Measurements from ENCODE around the gene HSD17B1. TPM values are rescaled to one million over a fixed set of nuclear protein-coding genes. Genes with fewer than 3 reads are reported as not detected.

Gene HSD17B1
- total and polyA plus RNA-seq, 7 experiments from 2014 or later = 0.39 to 2.2 (median 1.4) TPM

- H3K36me3 ChIP-seq (ENCODE audit: control insufficient read depth in 2 of 3, insufficient read depth in 3 of 3, low read length in 3 of 3) = peaks cover 0 to 31% (median 0%) of the 10 kb centered on the region in 3 experiments
Observed at GRCh38 chr17:42512246-42512645, 40.5 kb upstream of the HSD17B1 start.

GRCh38 chr17:42512733-42513251 is 39.9 kb upstream of the HSD17B1 start:
- DNase-seq (no peak), ATAC-seq (no peak)
- Mint-ChIP-seq H3K9me3 (no peaks in the 10 kb centered on the region), H3K27ac (no peak overlapping the region), H3K36me3 (peaks cover 0 to 19% (median 13%) of the 10 kb centered on the region in 5 donors), H3K27me3 (no peaks in the 10 kb centered on the region), H3K4me1 (peaks cover 5 to 23% (median 6%) of the 10 kb centered on the region in 7 donors), H3K4me3 (no peak overlapping the region)
- no peaks in the 10 kb centered on the region for H3K27me3 ChIP-seq (ENCODE audit: control insufficient read depth in 2 of 2, insufficient read depth in 2 of 2, low read length in 2 of 2)
- intact Hi-C loops (cut with micrococcal nuclease) = no loop called here
- ChIA-PET CTCF (interaction anchor here (0.6 to 2.6 kb wide), 2 partner anchors 36 to 85 kb away, joined by 3 to 11 read pairs; no protein-coding TSS in a partner anchor), POLR2A (no interaction called here)
- H3K4me3 ChIP-seq (ENCODE audit: low read length) = no peak overlapping the region
- H3K4me1 ChIP-seq (ENCODE audit: control insufficient read depth in 2 of 2, insufficient read depth in 2 of 2, low read length in 2 of 2) = no peaks in the 10 kb centered on the region
- no peaks in the 10 kb centered on the region for H3K9me3 ChIP-seq (ENCODE audit: control insufficient read depth in 2 of 3, low read length in 3 of 3)
- H3K36me3 ChIP-seq (ENCODE audit: control insufficient read depth in 2 of 3, insufficient read depth in 3 of 3, low read length in 3 of 3) = peaks cover 0 to 28% (median 0%) of the 10 kb centered on the region in 3 experiments
- no peak overlapping the region for H3K27ac ChIP-seq (ENCODE audit: low read depth, low read length)

More at GRCh38 chr17:42512246-42512645, 40.5 kb upstream of the HSD17B1 start:
- H3K4me1 Mint-ChIP-seq = peaks cover 0 to 19% (median under 1%) of the 10 kb centered on the region in 7 donors
- POLR2A ChIA-PET = no interaction called here
- intact Hi-C loops (cut with micrococcal nuclease) = no loop called here
- Histone ChIP-seq H3K4me1 (ENCODE audit: control insufficient read depth in 2 of 2, insufficient read depth in 2 of 2, low read length in 2 of 2) (no peaks in the 10 kb centered on the region), H3K4me3 (ENCODE audit: low read length) (no peak overlapping the region), H3K27ac (ENCODE audit: low read depth, low read length) (no peak overlapping the region), H3K27me3 (ENCODE audit: control insufficient read depth in 2 of 2, insufficient read depth in 2 of 2, low read length in 2 of 2) (no peaks in the 10 kb centered on the region), H3K9me3 (ENCODE audit: control insufficient read depth in 2 of 3, low read length in 3 of 3) (no peaks in the 10 kb centered on the region)
- no peak for ATAC-seq
- DNase-seq = no peak
- no peak overlapping the region for H3K27ac Mint-ChIP-seq
- H3K4me3 Mint-ChIP-seq = no peak overlapping the region
- peaks cover under 1 to 19% (median 14%) of the 10 kb centered on the region in 5 donors for H3K36me3 Mint-ChIP-seq
- no peaks in the 10 kb centered on the region for H3K27me3 Mint-ChIP-seq
- CTCF ChIA-PET = no interaction called here
- no peaks in the 10 kb centered on the region for H3K9me3 Mint-ChIP-seq

- no peak for DNase-seq
- no peaks in the 10 kb centered on the region for H3K27me3 Mint-ChIP-seq
- peaks cover 0 to 20% (median 0%) of the 10 kb centered on the region in 3 experiments for H3K36me3 ChIP-seq (ENCODE audit: control insufficient read depth in 2 of 3, insufficient read depth in 3 of 3, low read length in 3 of 3)
- H3K4me3 ChIP-seq (ENCODE audit: low read length) = no peak overlapping the region
- H3K27ac Mint-ChIP-seq = peak overlapping the region in 1 of 9 donors; percentile 62
- ChIA-PET POLR2A (interaction anchor here (0.5 kb wide), 1 partner anchor 17 kb away, joined by 4 read pairs; no protein-coding TSS in a partner anchor), CTCF (interaction anchor here (0.6 to 2.6 kb wide), 4 partner anchors 16 to 86 kb away, joined by 3 to 11 read pairs (median 4); no protein-coding TSS in a partner anchor)
- H3K9me3 ChIP-seq (ENCODE audit: control insufficient read depth in 2 of 3, low read length in 3 of 3) = no peaks in the 10 kb centered on the region
- peaks cover 0 to 14% (median 8%) of the 10 kb centered on the region in 5 donors for H3K36me3 Mint-ChIP-seq
- no peaks in the 10 kb centered on the region for H3K4me1 ChIP-seq (ENCODE audit: control insufficient read depth in 2 of 2, insufficient read depth in 2 of 2, low read length in 2 of 2)
- no peak overlapping the region for H3K27ac ChIP-seq (ENCODE audit: low read depth, low read length)
- H3K9me3 Mint-ChIP-seq = no peaks in the 10 kb centered on the region
- intact Hi-C loops (cut with micrococcal nuclease) = no loop called here
- H3K4me1 Mint-ChIP-seq = peaks cover 5 to 21% (median 7%) of the 10 kb centered on the region in 7 donors
- H3K4me3 Mint-ChIP-seq = no peak overlapping the region
- ATAC-seq = no peak
- no peaks in the 10 kb centered on the region for H3K27me3 ChIP-seq (ENCODE audit: control insufficient read depth in 2 of 2, insufficient read depth in 2 of 2, low read length in 2 of 2)
Observed at GRCh38 chr17:42513686-42514085, 39.0 kb upstream of the HSD17B1 start.

- Mint-ChIP-seq H3K36me3 (peaks cover 0 to 11% (median 2%) of the 10 kb centered on the region in 5 donors), H3K4me3 (no peak overlapping the region), H3K27ac (no peak overlapping the region), H3K9me3 (no peaks in the 10 kb centered on the region), H3K4me1 (peaks cover 5 to 18% (median 7%) of the 10 kb centered on the region in 7 donors), H3K27me3 (no peaks in the 10 kb centered on the region)
- H3K36me3 ChIP-seq (ENCODE audit: control insufficient read depth in 2 of 3, insufficient read depth in 3 of 3, low read length in 3 of 3) = peaks cover 0 to 14% (median 0%) of the 10 kb centered on the region in 3 experiments
- ChIA-PET CTCF (interaction anchor here (0.5 to 2.6 kb wide), 9 partner anchors 16 to 193 kb away, joined by 3 to 11 read pairs (median 4); no protein-coding TSS in a partner anchor), POLR2A (interaction anchor here (0.5 kb wide), 1 partner anchor 16 kb away, joined by 4 read pairs; no protein-coding TSS in a partner anchor)
- no peaks in the 10 kb centered on the region for H3K27me3 ChIP-seq (ENCODE audit: control insufficient read depth in 2 of 2, insufficient read depth in 2 of 2, low read length in 2 of 2)
- H3K27ac ChIP-seq (ENCODE audit: low read depth, low read length) = no peak overlapping the region
- intact Hi-C loops (cut with micrococcal nuclease) = no loop called here
- DNase-seq (no peak), ATAC-seq (no peak)
- no peaks in the 10 kb centered on the region for H3K9me3 ChIP-seq (ENCODE audit: control insufficient read depth in 2 of 3, low read length in 3 of 3)
- H3K4me3 ChIP-seq (ENCODE audit: low read length) = no peak overlapping the region
- no peaks in the 10 kb centered on the region for H3K4me1 ChIP-seq (ENCODE audit: control insufficient read depth in 2 of 2, insufficient read depth in 2 of 2, low read length in 2 of 2)
Observed at GRCh38 chr17:42514279-42514678, 38.4 kb upstream of the HSD17B1 start.

GRCh38 chr17:42514867-42515266 is 37.9 kb upstream of the HSD17B1 start:
- Histone ChIP-seq H3K27me3 (ENCODE audit: control insufficient read depth in 2 of 2, insufficient read depth in 2 of 2, low read length in 2 of 2) (no peaks in the 10 kb centered on the region), H3K4me3 (ENCODE audit: low read length) (no peak overlapping the region), H3K9me3 (ENCODE audit: control insufficient read depth in 2 of 3, low read length in 3 of 3) (no peaks in the 10 kb centered on the region), H3K27ac (ENCODE audit: low read depth, low read length) (no peak overlapping the region), H3K4me1 (ENCODE audit: control insufficient read depth in 2 of 2, insufficient read depth in 2 of 2, low read length in 2 of 2) (no peaks in the 10 kb centered on the region), H3K36me3 (ENCODE audit: control insufficient read depth in 2 of 3, insufficient read depth in 3 of 3, low read length in 3 of 3) (peaks cover 0 to 12% (median 0%) of the 10 kb centered on the region in 3 experiments)
- Mint-ChIP-seq H3K4me1 (peaks cover 5 to 18% (median 7%) of the 10 kb centered on the region in 7 donors), H3K9me3 (no peaks in the 10 kb centered on the region), H3K36me3 (peaks cover 0 to 11% (median 0%) of the 10 kb centered on the region in 5 donors), H3K27me3 (no peaks in the 10 kb centered on the region), H3K4me3 (no peak overlapping the region), H3K27ac (no peak overlapping the region)
- POLR2A ChIA-PET = no interaction called here
- CTCF ChIA-PET = interaction anchor here (0.5 to 2.6 kb wide), 9 partner anchors 8 to 193 kb away, joined by 3 to 11 read pairs (median 4); no protein-coding TSS in a partner anchor
- ATAC-seq = no peak
- intact Hi-C loops (cut with micrococcal nuclease) = no loop called here
- no peak for DNase-seq

GRCh38 chr17:42517516-42517915 is 35.2 kb upstream of the HSD17B1 start:
- Histone ChIP-seq H3K36me3 (ENCODE audit: control insufficient read depth in 2 of 3, insufficient read depth in 3 of 3, low read length in 3 of 3) (peaks cover 0 to 24% (median 5%) of the 10 kb centered on the region in 3 experiments), H3K27me3 (ENCODE audit: control insufficient read depth in 2 of 2, insufficient read depth in 2 of 2, low read length in 2 of 2) (no peaks in the 10 kb centered on the region), H3K27ac (ENCODE audit: low read depth, low read length) (no peak overlapping the region), H3K4me1 (ENCODE audit: control insufficient read depth in 2 of 2, insufficient read depth in 2 of 2, low read length in 2 of 2) (no peaks in the 10 kb centered on the region), H3K9me3 (ENCODE audit: control insufficient read depth in 2 of 3, low read length in 3 of 3) (no peaks in the 10 kb centered on the region), H3K4me3 (ENCODE audit: low read length) (no peak overlapping the region)
- peak; percentile 67 to 83 (median 75) for DNase-seq
- intact Hi-C loops (cut with micrococcal nuclease) = loop anchor here (1.0 to 2.0 kb wide), 6 partner anchors 33 to 195 kb away; no protein-coding TSS in a partner anchor
- CTCF ChIA-PET = interaction anchor here (0.8 to 2.5 kb wide), 11 partner anchors 9 to 295 kb away, joined by 3 to 7 read pairs (median 5); no protein-coding TSS in a partner anchor
- H3K27me3 Mint-ChIP-seq = peaks cover 0 to 4% (median 0%) of the 10 kb centered on the region in 5 donors
- peaks cover 5 to 8% (median 5%) of the 10 kb centered on the region in 7 donors for H3K4me1 Mint-ChIP-seq
- ATAC-seq = peak; percentile 87
- H3K36me3 Mint-ChIP-seq = peaks cover 0 to 13% (median 0%) of the 10 kb centered on the region in 5 donors
- H3K4me3 Mint-ChIP-seq = no peak overlapping the region
- POLR2A ChIA-PET = interaction anchor here (0.6 to 1.0 kb wide), 2 partner anchors 15 to 79 kb away, joined by 3 to 5 read pairs; no protein-coding TSS in a partner anchor
- H3K27ac Mint-ChIP-seq = peak overlapping the region in 1 of 9 donors; percentile 12
- H3K9me3 Mint-ChIP-seq = no peaks in the 10 kb centered on the region

All from naive thymus-derived CD4-positive, alpha-beta T cell (primary cell).